BE2C (cell line): ENCODE data around the gene TBC1D32.

ENCODE experiments used
- DNase-seq: peaks from one replicate; pipeline ENCODE4 v3.0.0-alpha.2; 2020
- H3K27me3 ChIP-seq: fragments of 250-450 bp; sonication (Bioruptor Pico); 2 replicates; pipeline ENCODE4 v1.5.1; 2020; ENCODE audit warnings: mild to moderate bottlenecking
- H3K36me3 ChIP-seq: fragments of 250-450 bp; sonication (Bioruptor Pico); 2 replicates; pipeline ENCODE4 v1.5.1; 2020; ENCODE audit warnings: mild to moderate bottlenecking
- H3K4me1 ChIP-seq: fragments of 250-450 bp; sonication (Bioruptor Pico); 2 replicates; pipeline ENCODE4 v1.5.1; 2020
- H3K4me3 ChIP-seq: 2 replicates; pipeline ENCODE4 v1.5.1; 2011; ENCODE audit warnings: low read depth, low read length
- H3K9me3 ChIP-seq: fragments of 250-450 bp; sonication (Bioruptor Pico); 2 replicates; pipeline ENCODE4 v1.5.1; 2020
- TF ChIP-seq, protein P1 (sequence below): IDR thresholded peaks from 2 replicates; pipeline ENCODE4 v1.5.1; 2012; ENCODE audit warnings: mild to moderate bottlenecking, low read depth, low read length

The TBC1D32 gene

GRCh38 chr6:121040831-121041230 is 293.4 kb downstream of the TBC1D32 start:
- peaks cover 8% of the 10 kb centered on the region; the same call in 1 of the 2 replicates for H3K4me1 ChIP-seq
- no peaks in the 10 kb centered on the region for H3K27me3 ChIP-seq
- H3K4me3 ChIP-seq: no peak overlapping the region
- no peaks in the 10 kb centered on the region for H3K36me3 ChIP-seq
- no peak for DNase-seq
- TF ChIP-seq, protein P1, sequence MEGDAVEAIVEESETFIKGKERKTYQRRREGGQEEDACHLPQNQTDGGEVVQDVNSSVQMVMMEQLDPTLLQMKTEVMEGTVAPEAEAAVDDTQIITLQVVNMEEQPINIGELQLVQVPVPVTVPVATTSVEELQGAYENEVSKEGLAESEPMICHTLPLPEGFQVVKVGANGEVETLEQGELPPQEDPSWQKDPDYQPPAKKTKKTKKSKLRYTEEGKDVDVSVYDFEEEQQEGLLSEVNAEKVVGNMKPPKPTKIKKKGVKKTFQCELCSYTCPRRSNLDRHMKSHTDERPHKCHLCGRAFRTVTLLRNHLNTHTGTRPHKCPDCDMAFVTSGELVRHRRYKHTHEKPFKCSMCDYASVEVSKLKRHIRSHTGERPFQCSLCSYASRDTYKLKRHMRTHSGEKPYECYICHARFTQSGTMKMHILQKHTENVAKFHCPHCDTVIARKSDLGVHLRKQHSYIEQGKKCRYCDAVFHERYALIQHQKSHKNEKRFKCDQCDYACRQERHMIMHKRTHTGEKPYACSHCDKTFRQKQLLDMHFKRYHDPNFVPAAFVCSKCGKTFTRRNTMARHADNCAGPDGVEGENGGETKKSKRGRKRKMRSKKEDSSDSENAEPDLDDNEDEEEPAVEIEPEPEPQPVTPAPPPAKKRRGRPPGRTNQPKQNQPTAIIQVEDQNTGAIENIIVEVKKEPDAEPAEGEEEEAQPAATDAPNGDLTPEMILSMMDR: no peak
- no peaks in the 10 kb centered on the region for H3K9me3 ChIP-seq

DNA sequence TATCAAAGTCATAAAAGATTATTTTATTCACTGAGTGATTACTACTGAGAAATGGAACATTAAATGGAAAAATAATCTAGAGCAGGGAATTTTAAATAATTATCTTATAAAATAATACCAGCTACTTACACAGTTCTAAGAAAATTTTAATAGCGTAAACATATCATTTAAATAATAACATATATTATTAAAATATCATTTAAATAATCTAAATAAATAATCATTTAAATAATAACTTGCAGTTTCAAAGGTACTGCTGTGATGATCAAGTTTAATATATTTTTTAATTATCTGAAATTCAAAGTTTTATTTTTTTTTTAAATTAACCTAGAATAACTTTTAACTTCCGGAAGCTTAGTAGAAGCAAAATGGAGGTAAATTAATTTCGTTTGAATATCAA is 301.2 kb downstream of the TBC1D32 start:
- DNase-seq: no peak
- no peaks in the 10 kb centered on the region for H3K4me1 ChIP-seq
- no peaks in the 10 kb centered on the region for H3K36me3 ChIP-seq
- no peaks in the 10 kb centered on the region for H3K9me3 ChIP-seq
- no peaks in the 10 kb centered on the region; the same call in 1 of the 2 replicates for H3K27me3 ChIP-seq
- no peak overlapping the region for H3K4me3 ChIP-seq
- TF ChIP-seq, protein P1: no peak

- H3K4me1 ChIP-seq: no peaks in the 10 kb centered on the region
- H3K27me3 ChIP-seq: no peaks in the 10 kb centered on the region; the same call in 1 of the 2 replicates
- H3K9me3 ChIP-seq: no peaks in the 10 kb centered on the region
- no peaks in the 10 kb centered on the region for H3K36me3 ChIP-seq
- TF ChIP-seq, protein P1: no peak
- no peak overlapping the region for H3K4me3 ChIP-seq
- no peak for DNase-seq
These were observed 301.8 kb downstream of the TBC1D32 start for GRCh38 chr6:121032268-121033006.
